Activated T-cell treated with anti-CD3 and anti-CD28 coated beads for 1 hour (primary cell): ENCODE results near the gene SMIM10.
"Not testable (repeated sequence)": the region's sequence is repeated elsewhere in the genome, so short reads cannot be mapped to it uniquely, and the experiment has no call there.

Source experiments
- DNase-seq: peaks from one replicate; pipeline ENCODE4 v3.0.0-alpha.2; 2020; ENCODE audit warnings: low read depth

SMIM10 gene

GRCh38 chrX:134990801-134991481, at the start of gene SMIM10:
SMIM10 (plus strand) TSS chrX:134990991; CDS start chrX:134991096, 105 bp downstream.
- DNase-seq: no peak

GRCh38 chrX:134946364-134946763, 44.4 kb upstream of the SMIM10 start:
- DNase-seq: not testable (repeated sequence)

GRCh38 chrX:134948333-134949241, 42.2 kb upstream of the SMIM10 start:
- no peak for DNase-seq

DNA sequence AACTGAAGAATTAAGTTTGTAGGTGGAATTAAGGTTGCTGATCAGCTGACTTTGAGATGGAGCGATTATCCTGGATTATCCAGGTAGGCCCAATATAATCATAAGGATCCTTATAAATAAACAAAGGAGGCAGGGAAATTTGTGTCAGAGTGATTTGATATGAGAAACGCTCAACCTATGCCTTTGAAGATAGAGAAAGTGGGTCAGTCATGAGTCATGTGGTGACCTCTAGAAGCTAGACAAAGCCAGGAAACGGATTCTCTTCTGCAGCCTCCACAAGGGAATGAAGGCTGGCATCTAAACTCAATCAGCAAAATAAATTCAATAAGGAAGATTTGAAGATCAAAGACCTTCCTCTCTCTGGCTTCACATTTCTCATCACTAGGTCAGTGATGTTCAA, 41.5 kb upstream of the SMIM10 start:
- no peak for DNase-seq

DNA sequence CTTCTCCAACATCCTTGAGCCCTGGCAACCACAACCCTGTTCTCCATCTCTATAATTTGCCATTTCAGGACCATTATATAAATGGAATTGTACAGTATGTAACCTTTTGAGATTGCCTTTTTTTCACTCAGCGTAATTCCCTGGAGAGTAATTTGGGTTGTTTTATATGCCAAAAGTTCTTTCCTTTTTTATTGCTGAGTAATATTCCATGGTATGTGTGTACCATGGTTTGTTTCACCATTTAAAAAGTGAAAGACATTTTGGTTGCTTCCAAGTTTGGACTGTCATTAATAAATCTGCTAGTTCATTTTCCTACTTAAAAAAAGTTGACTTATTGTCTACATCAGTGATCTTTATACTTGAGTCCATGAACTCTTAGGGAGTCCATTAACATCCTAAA, 33.0 kb upstream of the SMIM10 start:
- no peak for DNase-seq

DNA sequence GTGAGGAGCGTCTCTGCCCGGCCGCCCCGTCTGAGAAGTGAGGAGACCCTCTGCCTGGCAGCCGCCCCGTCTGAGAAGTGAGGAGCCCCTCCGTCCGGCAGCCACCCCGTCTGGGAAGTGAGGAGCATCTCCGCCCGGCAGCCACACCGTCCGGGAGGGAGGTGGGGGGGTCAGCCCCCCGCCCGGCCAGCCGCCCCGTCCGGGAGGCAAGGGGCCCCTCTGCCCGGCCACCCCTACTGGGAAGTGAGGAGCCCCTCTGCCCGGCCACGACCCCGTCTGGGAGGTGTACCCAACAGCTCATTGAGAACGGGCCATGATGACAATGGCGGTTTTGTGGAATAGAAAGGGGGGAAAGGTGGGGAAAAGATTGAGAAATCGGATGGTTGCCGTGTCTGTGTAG, 30.4 kb upstream of the SMIM10 start:
- DNase-seq: not testable (repeated sequence)

DNA sequence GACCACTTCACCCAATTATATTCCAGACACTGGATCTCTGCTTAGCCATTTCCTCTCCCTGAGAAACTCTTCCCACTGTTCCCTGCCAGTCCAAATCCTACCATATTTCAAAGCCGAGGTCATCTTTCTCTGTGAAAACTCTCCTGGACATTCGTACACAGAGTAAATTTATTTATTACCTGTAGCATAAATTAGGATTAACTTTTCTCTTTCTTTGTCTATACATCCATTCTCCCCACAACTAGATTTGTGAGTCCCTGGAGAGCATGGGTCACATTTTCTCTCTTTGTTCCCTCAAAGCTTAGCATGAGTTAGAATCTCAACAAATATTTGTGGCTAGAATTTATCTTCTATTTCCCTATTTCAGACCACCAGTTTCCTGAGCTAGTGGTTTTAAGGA, 27.8 kb upstream of the SMIM10 start:
- no peak for DNase-seq

- DNase-seq: no peak
Observed at GRCh38 chrX:134969726-134970125, 21.1 kb upstream of the SMIM10 start.

GRCh38 chrX:134971926-134972325, 18.9 kb upstream of the SMIM10 start:
- no peak for DNase-seq

GRCh38 chrX:134975516-134975915, 15.3 kb upstream of the SMIM10 start:
- DNase-seq: no peak

GRCh38 chrX:134981910-134982309, 8.9 kb upstream of the SMIM10 start:
- DNase-seq: no peak

GRCh38 chrX:134982748-134983147, 8.0 kb upstream of the SMIM10 start:
- DNase-seq: no peak

DNA sequence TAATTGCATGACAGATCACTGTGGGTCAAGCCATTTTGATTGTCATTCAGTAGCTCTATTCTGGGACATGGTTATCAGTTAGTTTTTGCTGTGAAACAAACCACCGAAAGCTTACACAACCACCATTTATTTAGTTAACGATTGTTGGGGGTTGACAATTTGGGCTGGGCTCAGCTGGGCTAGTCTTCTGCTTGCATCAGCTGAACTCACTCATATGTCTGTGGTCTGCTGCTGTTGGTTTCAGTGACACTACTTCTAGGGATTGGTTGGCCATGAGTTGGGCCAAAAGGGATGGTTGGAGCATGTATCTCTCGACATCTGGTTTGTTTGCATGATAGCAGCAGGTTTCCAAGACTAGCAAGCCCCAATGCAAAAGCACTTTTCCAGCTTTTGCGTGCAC, 5.3 kb upstream of the SMIM10 start:
- no peak for DNase-seq

DNA sequence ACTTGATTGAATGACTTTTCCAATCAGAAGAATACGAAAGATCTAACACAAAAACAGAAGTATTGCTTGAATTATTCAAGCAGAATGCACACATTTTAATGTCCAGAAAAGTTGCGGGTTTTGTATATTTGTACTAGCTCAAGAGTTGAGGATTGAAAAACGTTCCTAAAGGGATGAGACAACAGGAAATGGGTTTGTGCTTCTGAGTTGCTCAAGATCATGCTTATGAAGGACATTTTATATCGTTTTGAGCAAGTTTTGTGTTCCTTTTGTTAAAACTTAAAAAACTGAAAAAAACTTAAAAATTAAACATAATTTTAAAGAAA, 353 bp upstream of the SMIM10 start:
- no peak for DNase-seq

GRCh38 chrX:134997646-134998045, 6.9 kb downstream of the SMIM10 start:
- no peak for DNase-seq

GRCh38 chrX:134998246-134998645, 7.5 kb downstream of the SMIM10 start:
- DNase-seq: no peak

DNA sequence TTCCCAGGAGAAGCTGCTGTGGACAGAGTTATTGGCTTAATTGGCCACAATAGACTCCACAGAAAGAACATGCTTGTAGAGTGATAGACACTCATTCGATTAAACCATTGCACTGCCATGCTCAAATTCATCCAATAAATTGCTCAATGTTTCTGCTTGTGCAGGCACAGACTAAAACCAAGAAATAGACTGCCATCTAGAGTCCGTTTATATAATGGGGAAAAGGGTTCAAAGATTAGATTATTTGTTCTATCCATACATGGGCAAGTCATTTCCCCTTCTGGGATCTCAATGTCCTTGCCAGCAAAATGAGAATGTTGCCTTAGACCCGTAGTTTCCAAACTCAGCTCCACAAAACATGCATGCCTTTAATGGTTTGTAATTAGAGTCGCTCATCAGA, 8.7 kb downstream of the SMIM10 start:
- no peak for DNase-seq

- no peak for DNase-seq
Observed at GRCh38 chrX:135000516-135000915, 9.7 kb downstream of the SMIM10 start.

- DNase-seq: peak; percentile 77
Observed at GRCh38 chrX:135003876-135004623, 13.3 kb downstream of the SMIM10 start.

DNA sequence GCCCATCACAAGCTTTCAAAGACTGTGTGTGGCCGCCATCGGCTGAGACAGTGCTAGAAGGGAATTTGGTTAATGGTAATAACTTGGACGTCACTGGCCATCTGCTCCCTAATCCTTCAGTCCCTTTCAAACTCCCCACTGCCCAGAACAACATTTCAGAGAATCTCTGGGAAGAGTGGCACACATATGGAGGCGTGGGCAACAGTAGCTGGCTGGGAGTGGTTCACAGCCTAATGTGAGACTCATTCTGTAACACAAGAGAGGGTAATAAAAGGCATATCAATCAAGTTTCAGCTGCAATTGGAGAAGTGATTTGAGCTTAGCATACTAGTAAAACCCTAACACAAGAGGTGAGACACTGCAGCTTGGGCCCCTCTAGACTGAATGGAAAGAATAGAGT, 15.4 kb downstream of the SMIM10 start:
- no peak for DNase-seq

- no peak for DNase-seq
Observed at GRCh38 chrX:135009057-135009610, 18.3 kb downstream of the SMIM10 start.

- no peak for DNase-seq
Observed at GRCh38 chrX:135009838-135010237, 19.0 kb downstream of the SMIM10 start.

- no peak for DNase-seq
Observed at GRCh38 chrX:135010921-135011320, 20.1 kb downstream of the SMIM10 start.
